Esophagus squamous epithelium (tissue), 5 donors: ENCODE measurements around the gene CDC25C. TPM values are rescaled to one million over a fixed set of nuclear protein-coding genes. Genes with fewer than 3 reads are reported as not detected.
A peak's percentile ranks its signal among the peaks of the same experiment; 100 is the strongest.

ENCODE experiments used
- DNase-seq: peaks from one replicate; lab custom pipeline; 2025; lab: John Stamatoyannopoulos, UW
- H3K27ac ChIP-seq, 4 donors: fragments of 200-600 bp; sonication (generic); one replicate each; pipeline ENCODE4 v1.5.1; 2016 to 2019; ENCODE audit warnings: mild to moderate bottlenecking in 1 of 4
- H3K27me3 ChIP-seq, 4 donors: fragments of 200-600 bp; sonication (generic); 1 replicate in 3 of 4; 2 replicates in 1 of 4; pipeline versions ENCODE4 v1.5.1 to v1.6.0; 2017 to 2021; ENCODE audit warnings: antibody characterized with exemption in 1 of 4
- H3K36me3 ChIP-seq, 3 donors: fragments of 200-600 bp; sonication (generic); one replicate each; pipeline ENCODE4 v1.5.1; 2016 to 2019
- H3K4me1 ChIP-seq, 3 donors: fragments of 200-600 bp; sonication (generic); one replicate each; pipeline ENCODE4 v1.5.1; 2017 to 2019
- H3K4me3 ChIP-seq, 4 donors: fragments of 200-600 bp; sonication (generic); 1 replicate in 3 of 4; 2 replicates in 1 of 4; pipeline ENCODE4 v1.5.1; 2016 to 2019; ENCODE audit warnings: mild to moderate bottlenecking in 2 of 4, moderate library complexity in 1 of 4
- H3K9me3 ChIP-seq, 3 donors: fragments of 200-600 bp; sonication (generic); one replicate each; pipeline ENCODE4 v1.5.1; 2016 to 2019
- POLR2A ChIP-seq, 4 donors: fragments of 450-650 bp; IDR thresholded peaks; one replicate each; pipeline ENCODE4 v1.6.1; 2017; ENCODE audit warnings: antibody characterized with exemption in 4 of 4, mild to moderate bottlenecking in 4 of 4, moderate library complexity in 3 of 4
- WGBS, 2 donors: methylation state at CpG; one replicate each; pipeline ENCODE4 v1.1.5; 2018; 5-methylcytosine and 5-hydroxymethylcytosine counted together
- intact Hi-C: fragments of 100-400 bp; cut with DNase I; formaldehyde crosslinking; loops from one replicate; pipeline ENCODE4 v1.15.0; 2022
- total RNA-seq, 4 donors: library from RNA; depleted of rRNA; stranded (reverse); fragments of >200 nt; gene quantifications; one replicate each; pipeline ENCODE4 v1.1.0, GENCODE V29; 2016
- TF ChIP-seq, protein P1 (sequence below), 6 experiments: fragments of 450-650 bp in 4 of 6; fragments of 200-600 bp in 2 of 6; sonication (generic) in 2 of 6; IDR thresholded peaks; one replicate each; pipeline ENCODE4 v1.5.1; 2016 to 2019; ENCODE audit warnings: antibody characterized with exemption in 6 of 6, mild to moderate bottlenecking in 4 of 6, moderate library complexity in 4 of 6
- donor health status: DM: yes; HTN: yes; CAD: no.

CDC25C gene
- total RNA-seq, 4 donors from 2014 or later: 0.80 to 3.1 (median 1.8) TPM

DNA sequence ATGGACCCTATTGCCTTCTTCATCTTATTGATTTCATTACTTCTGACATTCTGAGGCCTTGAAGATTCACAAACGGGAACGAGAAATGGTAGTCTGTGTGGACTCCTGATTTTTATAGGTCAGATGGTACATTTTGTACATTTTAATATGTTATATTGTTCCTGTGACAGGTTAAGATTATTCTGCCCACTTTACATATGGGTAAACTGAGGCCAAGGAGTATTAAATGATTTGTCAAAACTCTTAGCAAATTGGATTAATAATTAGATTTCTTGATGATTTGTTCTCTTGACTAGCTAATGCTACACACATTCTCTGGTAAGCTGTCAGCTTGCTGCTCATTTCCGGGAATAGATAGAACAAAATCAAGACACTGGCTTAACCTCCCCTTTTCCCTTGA is 8.4 kb upstream of the CDC25C start:
- Histone ChIP-seq H3K27ac (no peak overlapping the region), H3K4me1 (peaks cover 10 to 39% (median 10%) of the 10 kb centered on the region in 3 donors), H3K4me3 (peak overlapping the region in 1 of 4 donors; percentile 91), H3K36me3 (peaks cover 3 to 43% (median 5%) of the 10 kb centered on the region in 3 donors), H3K9me3 (no peaks in the 10 kb centered on the region), H3K27me3 (no peaks in the 10 kb centered on the region)
- 77 to 85% methylated on average over 3 of the region's 3 CpGs for WGBS, 2 donors
- no peak for TF ChIP-seq POLR2A (IDR thresholded peaks at IDR 0.05)
- TF ChIP-seq, protein P1, sequence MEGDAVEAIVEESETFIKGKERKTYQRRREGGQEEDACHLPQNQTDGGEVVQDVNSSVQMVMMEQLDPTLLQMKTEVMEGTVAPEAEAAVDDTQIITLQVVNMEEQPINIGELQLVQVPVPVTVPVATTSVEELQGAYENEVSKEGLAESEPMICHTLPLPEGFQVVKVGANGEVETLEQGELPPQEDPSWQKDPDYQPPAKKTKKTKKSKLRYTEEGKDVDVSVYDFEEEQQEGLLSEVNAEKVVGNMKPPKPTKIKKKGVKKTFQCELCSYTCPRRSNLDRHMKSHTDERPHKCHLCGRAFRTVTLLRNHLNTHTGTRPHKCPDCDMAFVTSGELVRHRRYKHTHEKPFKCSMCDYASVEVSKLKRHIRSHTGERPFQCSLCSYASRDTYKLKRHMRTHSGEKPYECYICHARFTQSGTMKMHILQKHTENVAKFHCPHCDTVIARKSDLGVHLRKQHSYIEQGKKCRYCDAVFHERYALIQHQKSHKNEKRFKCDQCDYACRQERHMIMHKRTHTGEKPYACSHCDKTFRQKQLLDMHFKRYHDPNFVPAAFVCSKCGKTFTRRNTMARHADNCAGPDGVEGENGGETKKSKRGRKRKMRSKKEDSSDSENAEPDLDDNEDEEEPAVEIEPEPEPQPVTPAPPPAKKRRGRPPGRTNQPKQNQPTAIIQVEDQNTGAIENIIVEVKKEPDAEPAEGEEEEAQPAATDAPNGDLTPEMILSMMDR (IDR thresholded peaks at IDR 0.05): no peak
- DNase-seq: no peak
- intact Hi-C loops: no loop called here

DNA sequence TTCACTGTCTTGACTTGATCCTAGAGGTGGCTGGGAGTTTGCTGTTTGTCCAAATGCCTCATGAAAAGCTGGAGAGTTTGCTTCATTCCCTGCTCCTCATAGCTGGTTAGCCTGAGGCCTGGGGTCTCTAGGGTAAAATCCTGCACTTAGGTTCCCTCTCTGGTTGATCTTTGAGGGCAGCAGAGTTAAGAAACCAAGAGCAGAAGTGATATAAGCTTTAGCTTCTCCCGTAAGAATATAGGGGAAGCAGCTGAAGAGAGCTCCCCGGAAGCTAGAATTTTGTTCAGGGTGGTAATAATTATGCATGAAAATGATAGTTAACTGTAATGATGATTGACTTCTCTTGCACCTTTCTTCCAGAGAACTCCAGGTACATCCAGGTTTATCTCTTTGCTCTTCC is 7.9 kb upstream of the CDC25C start:
- intact Hi-C loops: no loop called here
- Histone ChIP-seq H3K9me3 (no peaks in the 10 kb centered on the region), H3K4me1 (peaks cover 10 to 39% (median 10%) of the 10 kb centered on the region in 3 donors), H3K4me3 (peak overlapping the region; percentile 79 to 97 (median 86)), H3K36me3 (peaks cover 0 to 38% (median 0%) of the 10 kb centered on the region in 3 donors), H3K27ac (peak overlapping the region; percentile 91 to 99 (median 94)), H3K27me3 (no peaks in the 10 kb centered on the region)
- WGBS, 2 donors: 28 to 55% methylated on average over 2 of the region's 2 CpGs
- TF ChIP-seq POLR2A (IDR thresholded peaks at IDR 0.05): no peak
- TF ChIP-seq, protein P1 (IDR thresholded peaks at IDR 0.05): no peak
- DNase-seq: no peak

DNA sequence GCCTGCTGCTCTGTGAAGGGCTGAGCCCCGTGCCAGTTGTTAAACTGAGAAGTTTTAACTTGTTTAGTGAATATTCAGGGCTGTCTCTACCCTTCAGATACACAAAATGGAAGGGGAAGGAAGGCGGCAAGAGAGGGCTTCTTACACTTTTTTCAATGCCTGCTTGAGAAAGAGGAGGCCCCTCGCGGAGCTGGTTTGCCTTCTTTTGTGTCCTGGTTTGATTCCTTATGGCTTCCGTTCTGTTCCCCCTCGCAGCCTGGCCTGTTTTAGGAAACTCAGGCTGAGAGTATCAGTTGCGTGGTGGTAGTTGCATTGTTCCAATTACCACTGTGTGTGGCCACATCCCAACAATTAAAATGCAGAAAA is 7.5 kb upstream of the CDC25C start:
- Histone ChIP-seq H3K4me1 (peaks cover 10 to 39% (median 10%) of the 10 kb centered on the region in 3 donors), H3K9me3 (no peaks in the 10 kb centered on the region), H3K4me3 (peak overlapping the region; percentile 79 to 97 (median 86)), H3K27ac (peak overlapping the region; percentile 91 to 99 (median 94)), H3K36me3 (peaks cover 0 to 34% (median 0%) of the 10 kb centered on the region in 3 donors), H3K27me3 (no peaks in the 10 kb centered on the region)
- TF ChIP-seq POLR2A (IDR thresholded peaks at IDR 0.05): no peak
- TF ChIP-seq, protein P1 (IDR thresholded peaks at IDR 0.05): no peak
- DNase-seq: no peak
- WGBS, 2 donors: 0 to 5% methylated on average over 7 of the region's 7 CpGs
- intact Hi-C loops: no loop called here

DNA sequence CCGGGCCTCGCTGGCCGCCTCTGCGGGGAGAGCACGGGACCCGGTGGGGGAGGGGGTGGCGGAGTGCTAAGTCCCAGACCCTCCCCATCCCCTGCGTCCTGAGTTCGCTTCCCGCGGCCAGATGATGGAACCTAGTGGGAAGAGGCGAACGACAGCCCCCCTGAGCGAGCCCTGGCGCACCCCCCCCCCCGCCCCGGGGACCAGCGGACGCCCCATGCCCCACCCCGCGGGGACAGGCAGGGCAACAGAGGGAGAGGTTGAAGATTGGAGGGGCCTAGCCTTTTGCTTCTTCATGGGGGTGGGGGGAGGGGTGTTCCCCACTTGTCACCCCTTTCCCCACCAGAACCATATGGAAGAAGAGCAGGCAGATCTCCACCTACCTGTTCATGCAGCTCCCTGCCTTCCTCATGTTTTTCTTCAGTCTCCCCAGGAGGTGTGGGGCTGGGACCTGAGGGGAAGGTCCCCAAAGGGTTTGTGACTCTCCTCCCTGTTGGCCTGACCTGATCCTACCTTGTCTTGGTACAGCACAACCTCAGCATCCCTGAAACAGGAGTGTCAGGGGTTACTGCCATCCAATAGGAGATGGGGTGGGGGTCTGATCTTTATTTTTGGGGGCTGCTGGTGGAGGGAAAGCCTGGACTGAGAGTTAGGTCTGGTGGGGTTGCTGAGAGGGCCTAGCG is 6.9 kb upstream of the CDC25C start:
- TF ChIP-seq, protein P1 (IDR thresholded peaks at IDR 0.05): no peak
- TF ChIP-seq POLR2A (IDR thresholded peaks at IDR 0.05): no peak
- Histone ChIP-seq H3K4me1 (peaks cover 10 to 39% (median 10%) of the 10 kb centered on the region in 3 donors), H3K9me3 (no peaks in the 10 kb centered on the region), H3K4me3 (peak overlapping the region; percentile 79 to 97 (median 86)), H3K27me3 (no peaks in the 10 kb centered on the region), H3K27ac (peak overlapping the region; percentile 91 to 99 (median 94)), H3K36me3 (peaks cover 0 to 28% (median 0%) of the 10 kb centered on the region in 3 donors)
- no peak for DNase-seq
- 0% methylated on average over 1 of the region's 22 CpGs for WGBS, 2 donors
- intact Hi-C loops: no loop called here

DNA sequence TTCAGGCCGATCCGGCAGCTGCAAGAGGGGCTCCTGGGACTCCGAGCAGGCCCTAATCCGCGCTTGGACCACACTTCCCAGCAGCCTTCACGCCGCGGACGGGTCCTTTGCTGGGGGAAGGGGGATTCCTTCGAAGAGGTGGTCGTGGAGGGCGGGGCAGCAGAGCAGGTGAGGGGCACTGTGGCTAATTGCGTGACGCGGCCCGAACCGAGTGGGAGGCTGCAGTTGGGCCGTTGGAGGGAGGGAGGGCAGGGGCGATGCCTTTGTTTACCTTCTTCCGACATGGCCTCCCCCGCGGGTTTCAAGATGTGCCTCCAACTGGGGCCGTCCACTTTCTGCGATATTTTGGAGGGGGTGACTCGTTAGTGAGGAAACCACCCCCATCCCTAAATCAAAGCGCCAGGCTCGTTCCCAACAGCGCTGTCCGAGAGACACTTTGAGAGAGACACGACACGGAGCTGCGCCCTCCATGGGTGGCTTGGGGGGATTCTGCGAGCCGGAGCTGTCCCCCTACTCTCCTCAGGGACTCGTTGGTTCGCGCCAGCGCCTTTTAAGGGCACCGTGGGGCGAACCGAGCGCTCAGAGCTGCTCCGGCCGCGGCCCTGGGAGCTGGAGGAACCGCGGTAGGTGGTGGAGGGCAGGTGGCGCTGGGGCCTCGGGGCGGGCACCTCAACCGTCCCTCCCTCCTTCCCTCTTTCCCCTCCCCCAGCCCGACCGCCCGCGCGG is 6.2 kb upstream of the CDC25C start, which contains the start of gene FAM53C:
TSS of gene FAM53C (plus strand) at position 582 of the 726 bp plus-strand sequence. CDS start 3,070 bp downstream, outside the sequence.
- H3K4me3 ChIP-seq: peak within 1 kb of the TSS; percentile 79 to 97 (median 86)
- no peaks in the 10 kb centered on the region for H3K27me3 ChIP-seq
- TF ChIP-seq POLR2A (IDR thresholded peaks at IDR 0.05): peak; percentile 40 to 99 (median 94)
- TF ChIP-seq, protein P1 (IDR thresholded peaks at IDR 0.05): peak in 2 of 6 experiments; percentile 21 to 29
- no peaks in the 10 kb centered on the region for H3K9me3 ChIP-seq
- H3K4me1 ChIP-seq: peaks cover 10 to 39% (median 10%) of the 10 kb centered on the region in 3 donors
- peak; percentile 58 for DNase-seq
- peak within 1 kb of the TSS; percentile 91 to 99 (median 94) for H3K27ac ChIP-seq
- H3K36me3 ChIP-seq: peaks cover 0 to 21% (median 0%) of the 10 kb centered on the region in 3 donors
- WGBS, 2 donors: 0% methylated on average over 1 to 20 of the region's 56 CpGs
- intact Hi-C loops: no loop called here
